ENCODE measurements around the gene PTPN4. TPM values are rescaled to one million over a fixed set of nuclear protein-coding genes. Genes with fewer than 3 reads are reported as not detected.

PTPN4 gene
- total and polyA plus RNA-seq, 2 of the 8 experiments (the other 6 are each of a cell fraction or from before 2014, with no cell fraction given), result 28.5 to 105 TPM

DNA sequence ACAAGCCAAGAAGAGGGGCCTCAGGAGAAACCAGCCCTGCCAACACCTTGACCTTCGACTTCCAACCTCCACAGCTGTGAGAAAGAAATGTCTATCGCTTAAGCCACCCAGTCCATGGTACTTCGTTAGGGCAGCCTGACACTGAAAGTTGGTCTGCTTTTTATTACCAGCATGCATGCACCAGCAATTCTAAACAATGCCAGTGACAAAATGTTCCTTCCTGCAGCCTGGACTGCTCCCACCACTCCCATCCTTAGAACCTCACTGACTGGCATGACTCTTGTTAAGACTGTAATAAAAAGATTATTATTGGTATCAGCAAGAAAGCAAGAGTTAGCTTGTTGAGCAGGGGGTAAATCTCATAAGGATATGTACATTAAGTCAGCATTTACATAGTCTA, 47.2 kb upstream of the PTPN4 start:
- FAIRE-seq (no peak), DNase-seq (ENCODE audit: low read depth in 1 of 2, low spot score in 2 of 2) (no peak)
- CTCF ChIA-PET (ENCODE audit: partially characterized antibody), result interaction anchor here (1.1 kb wide), 1 partner anchor 8 kb away, joined by 4 read pairs; no protein-coding TSS in a partner anchor
- no peak for TF ChIP-seq BACH1 (IDR thresholded peaks at IDR 0.05; ENCODE audit: low read length)
- no peak for TF ChIP-seq MAFK (IDR thresholded peaks at IDR 0.05; ENCODE audit: low read depth, low read length)

More for the DNA sequence above, 47.2 kb upstream of the PTPN4 start:
- Histone ChIP-seq H3K27me3 (replicated peaks in 1 of 4; ENCODE audit: control insufficient read depth in 3 of 4, extremely low read depth in 1 of 4, insufficient read depth in 3 of 4, low read length in 3 of 4) (no peaks in the 10 kb centered on the region), H2AK5ac (ENCODE audit: low read depth, low read length) (no peak overlapping the region), H3K4me3 (ENCODE audit: extremely low read depth in 1 of 4, insufficient read depth in 2 of 4, low read depth in 3 of 4, low read length in 4 of 4) (no peak overlapping the region), H3K4me1 (replicated peaks in 1 of 4; ENCODE audit: control insufficient read depth in 3 of 4, insufficient read depth in 4 of 4, low read length in 3 of 4) (no peaks in the 10 kb centered on the region), H4K91ac (replicated peaks; ENCODE audit: insufficient read length, low read length) (no peak overlapping the region), H3K14ac (ENCODE audit: insufficient read length) (no peak overlapping the region), H4K20me1 (replicated peaks in 1 of 2; ENCODE audit: control insufficient read depth in 1 of 2, insufficient read depth in 2 of 2, low read length in 2 of 2) (no peaks in the 10 kb centered on the region), H3K36me3 (ENCODE audit: control insufficient read depth in 2 of 4, insufficient read depth in 4 of 4, low read length in 3 of 4) (no peaks in the 10 kb centered on the region), H3K79me1 (ENCODE audit: low read depth, low read length) (no peaks in the 10 kb centered on the region), H2BK12ac (ENCODE audit: low read depth, low read length) (no peak overlapping the region), H2BK5ac (ENCODE audit: low read depth, low read length) (no peak overlapping the region), H2BK15ac (ENCODE audit: low read length) (no peak overlapping the region), H3K9ac (replicated peaks in 1 of 4; ENCODE audit: extremely low read depth in 1 of 4, low read depth in 3 of 4, low read length in 3 of 4) (no peak overlapping the region), H3K9me3 (ENCODE audit: insufficient read depth in 2 of 2, low read depth in 1 of 2, low read length in 1 of 2) (no peaks in the 10 kb centered on the region), H3K23ac (ENCODE audit: insufficient read length) (no peak overlapping the region), H3K4ac (replicated peaks; ENCODE audit: insufficient read length, low read depth, low read length) (no peak overlapping the region), H3K23me2 (ENCODE audit: low read depth, low read length) (no peaks in the 10 kb centered on the region; the same call in 1 of the 2 replicates), H2AFZ (ENCODE audit: low read length) (no peak overlapping the region), H4K8ac (ENCODE audit: extremely low read depth, insufficient read depth, low read length) (no peak overlapping the region), H3K4me2 (ENCODE audit: insufficient read depth in 1 of 2, low read depth in 2 of 2, low read length in 2 of 2) (no peak overlapping the region), H3K18ac (ENCODE audit: extremely low read depth, low read length) (no peak overlapping the region), H4K5ac (ENCODE audit: insufficient read length, low read depth, low read length) (no peak overlapping the region), H3K79me2 (ENCODE audit: control insufficient read depth in 1 of 2, insufficient read depth in 2 of 2, low read length in 2 of 2) (no peaks in the 10 kb centered on the region), H3K56ac (replicated peaks; ENCODE audit: insufficient read length, low read depth, low read length) (no peak overlapping the region), H3K27ac (ENCODE audit: low read depth, low read length) (no peak overlapping the region), H2BK120ac (replicated peaks; ENCODE audit: low read depth, low read length) (no peak overlapping the region), H2BK20ac (ENCODE audit: low read length) (no peak overlapping the region)
- POLR2A ChIA-PET (ENCODE audit: partially characterized antibody), result no interaction called here
- 96% methylated on average over 3 of the region's 3 CpGs; no CpG with 5 or more reads in 1 of the 2 experiments for WGBS, 2 experiments (ENCODE audit: extremely low coverage in 1 of 2, insufficient coverage in 1 of 2, insufficient read length in 1 of 2, insufficient replicate concordance in 2 of 2, low coverage in 1 of 2, low lambda C conversion rate in 2 of 2, missing lambda C conversion rate in 1 of 2)

Measured in H1 (cell line).